Measurements from ENCODE around the gene FAM81B. TPM values are rescaled to one million over a fixed set of nuclear protein-coding genes. Genes with fewer than 3 reads are reported as not detected.

FAM81B gene, protein sequence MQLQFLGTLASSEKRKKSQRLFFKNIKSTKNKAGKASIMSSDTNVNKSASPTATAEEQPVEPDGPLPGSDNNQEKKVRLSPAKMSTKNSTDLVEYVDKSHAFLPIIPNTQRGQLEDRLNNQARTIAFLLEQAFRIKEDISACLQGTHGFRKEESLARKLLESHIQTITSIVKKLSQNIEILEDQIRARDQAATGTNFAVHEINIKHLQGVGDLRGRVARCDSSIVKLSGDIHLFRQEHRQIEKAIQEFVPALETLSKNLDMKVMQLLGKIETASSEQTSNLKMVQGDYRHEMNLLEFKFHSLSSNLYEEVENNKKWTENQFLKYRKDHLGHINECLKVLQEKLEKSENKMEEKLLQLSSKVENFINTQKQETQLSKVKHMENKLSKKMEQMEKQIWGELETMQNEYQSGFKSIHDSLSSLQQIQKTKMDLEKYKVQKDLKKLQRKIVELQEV
- total RNA-seq (2012; rRNA removed) (not detected in 2 replicates), polyA plus RNA-seq (2012; rRNA removed) (not detected in 2 replicates), Bru-seq, nascent RNA (not detected), BruChase-seq, experiment 1, labeled RNA remaining after a 6-hour chase (not detected), BruChase-seq, experiment 2, labeled RNA remaining after a 2-hour chase (not detected)
- polyA plus RNA-seq (2012; cell fraction: cytosol; rRNA removed) = not detected in 2 replicates
- not detected in 2 replicates for polyA plus RNA-seq (2012; cell fraction: nucleus; rRNA removed; ENCODE audit: low replicate concordance)
- long read RNA-seq = 0 reads

DNA sequence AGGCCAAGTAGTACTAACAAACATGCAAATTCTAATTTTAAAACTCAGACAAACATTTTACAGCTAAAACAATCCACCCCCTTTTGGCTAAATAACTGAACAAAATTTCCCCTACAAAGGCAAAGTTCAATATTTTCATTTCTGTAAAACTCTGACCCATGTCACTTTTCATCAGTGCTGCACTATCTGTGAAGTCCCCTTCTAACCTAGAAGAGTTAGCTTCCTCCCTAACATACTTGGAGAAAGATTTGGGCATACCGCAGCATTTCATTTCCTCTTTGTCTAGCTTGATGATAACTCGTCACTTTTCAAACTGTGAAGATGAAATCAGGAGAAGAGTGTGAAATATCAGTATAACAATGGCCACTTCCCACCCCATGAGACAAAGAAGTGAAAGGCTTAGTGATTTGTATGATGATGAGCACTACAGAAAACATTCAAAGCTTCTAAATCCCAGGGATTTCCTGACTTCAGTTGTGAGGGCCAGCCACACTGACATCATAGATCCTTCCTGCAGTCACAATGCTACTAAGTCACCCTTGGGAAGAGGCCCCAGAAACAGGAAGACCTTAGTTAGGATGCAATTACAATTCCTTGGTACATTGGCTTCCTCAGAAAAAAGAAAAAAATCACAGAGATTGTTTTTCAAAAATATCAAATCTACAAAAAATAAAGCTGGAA is at the start of gene FAM81B:
Gene FAM81B, plus strand, starts transcription at position 555 of the 681 bp plus-strand sequence. Its CDS starts 24 bp downstream, at position 579.
- DNase-seq = peak; percentile 5
- no peaks in the 10 kb centered on the region for H3K36me3 ChIP-seq (ENCODE audit: control insufficient read depth, insufficient read depth, low read length)
- no CpG with 5 or more reads among the region's 2 CpGs for WGBS, 2 experiments (ENCODE audit: extremely low coverage in 2 of 2, insufficient read length in 1 of 2)
- H3K56ac ChIP-seq (ENCODE audit: extremely low read depth, insufficient read depth, low read length) = no peak within 1 kb of the TSS
- no peak within 1 kb of the TSS for H3K27ac ChIP-seq (ENCODE audit: insufficient read depth, low read length)
- in situ Hi-C loops (cut with MboI; ENCODE audit: low sequenced_read_pairs) = no loop called here
- intact Hi-C loops (cut with micrococcal nuclease) = no loop called here
- no peak within 1 kb of the TSS for H4K91ac ChIP-seq (ENCODE audit: insufficient read depth, low read depth, low read length)
- H3K4me3 ChIP-seq (ENCODE audit: insufficient read depth, low read depth, low read length) = no peak within 1 kb of the TSS
- H3K9me1 ChIP-seq (ENCODE audit: insufficient read depth, low read length) = no peaks in the 10 kb centered on the region
- H3K4me2 ChIP-seq (ENCODE audit: low read depth, low read length) = no peak within 1 kb of the TSS
- no peak within 1 kb of the TSS for H3K4ac ChIP-seq (ENCODE audit: low read depth, low read length)
- no peak within 1 kb of the TSS for H4K5ac ChIP-seq (ENCODE audit: low read depth, low read length)
- H2BK20ac ChIP-seq (ENCODE audit: low read depth, low read length) = no peak within 1 kb of the TSS
- no peak within 1 kb of the TSS for H3K9ac ChIP-seq (ENCODE audit: low read depth, low read length)
- no peaks in the 10 kb centered on the region for H3K79me1 ChIP-seq (ENCODE audit: low read depth in 1 of 2, low read length in 2 of 2)
- ChIA-PET CTCF (no interaction called here), POLR2A (ENCODE audit: unreplicated experiment) (no interaction called here)
- no peak within 1 kb of the TSS for H2AK5ac ChIP-seq (ENCODE audit: low read depth, low read length)
- H3K27me3 ChIP-seq (ENCODE audit: control insufficient read depth, insufficient read depth, low read length) = peaks cover 2% of the 10 kb centered on the region; the same call in 1 of the 2 replicates
- H4K8ac ChIP-seq (ENCODE audit: low read depth in 2 of 2, low read length in 2 of 2) = no peak within 1 kb of the TSS
- BruUV-seq (replicated peaks) = no TSS peak
- no peaks in the 10 kb centered on the region for H3K9me3 ChIP-seq (ENCODE audit: control insufficient read depth, insufficient read depth, low read length)
- H2BK120ac ChIP-seq (ENCODE audit: low read depth, low read length) = no peak within 1 kb of the TSS
- H2BK15ac ChIP-seq (ENCODE audit: low read depth, low read length) = no peak within 1 kb of the TSS
- H2AFZ ChIP-seq (replicated peaks; ENCODE audit: low read length, poor library complexity) = no peak within 1 kb of the TSS
- ATAC-seq (ENCODE audit: low read depth) = no peak
- H4K20me1 ChIP-seq (ENCODE audit: insufficient read depth, low read length) = no peaks in the 10 kb centered on the region
- dilution Hi-C loops (cut with HindIII; ENCODE audit: low sequenced_read_pairs, unreplicated experiment) = no loop called here
- no peaks in the 10 kb centered on the region for H3K4me1 ChIP-seq (ENCODE audit: control insufficient read depth, insufficient read depth, low read length)
- no peak within 1 kb of the TSS for H3K14ac ChIP-seq (replicated peaks; ENCODE audit: low read depth, low read length)
- H3K23ac ChIP-seq (ENCODE audit: low read depth, low read length) = no peak within 1 kb of the TSS
- H2AK9ac ChIP-seq (replicated peaks; ENCODE audit: low read depth, low read length, poor library complexity) = no peak within 1 kb of the TSS
- H2BK5ac ChIP-seq (ENCODE audit: low read depth, low read length, poor library complexity, severe bottlenecking) = no peak within 1 kb of the TSS
- H3K18ac ChIP-seq (ENCODE audit: low read depth, low read length) = no peak within 1 kb of the TSS
- TF ChIP-seq CTCF (conservative IDR thresholded peaks at IDR 0.05; ENCODE audit: low read depth, low read length) = no peak
- TF ChIP-seq FOS (IDR thresholded peaks at IDR 0.05; ENCODE audit: low read depth, low read length) = no peak
- TF ChIP-seq SMC3 (IDR thresholded peaks at IDR 0.05; ENCODE audit: low read depth, low read length) = no peak
- no peak for TF ChIP-seq POLR2A (IDR thresholded peaks at IDR 0.05; ENCODE audit: low read depth, low read length)
- TF ChIP-seq RCOR1 (IDR thresholded peaks at IDR 0.05; ENCODE audit: insufficient replicate concordance, low read length) = no peak
- TF ChIP-seq MAZ (IDR thresholded peaks at IDR 0.05; ENCODE audit: borderline replicate concordance, low read depth, low read length) = no peak
- no peak for TF ChIP-seq MXI1 (IDR thresholded peaks at IDR 0.05; ENCODE audit: borderline replicate concordance, low read depth, low read length)
- TF ChIP-seq ELK1 (IDR thresholded peaks at IDR 0.05; ENCODE audit: borderline replicate concordance, low read depth, low read length) = no peak
- TF ChIP-seq, protein P1, sequence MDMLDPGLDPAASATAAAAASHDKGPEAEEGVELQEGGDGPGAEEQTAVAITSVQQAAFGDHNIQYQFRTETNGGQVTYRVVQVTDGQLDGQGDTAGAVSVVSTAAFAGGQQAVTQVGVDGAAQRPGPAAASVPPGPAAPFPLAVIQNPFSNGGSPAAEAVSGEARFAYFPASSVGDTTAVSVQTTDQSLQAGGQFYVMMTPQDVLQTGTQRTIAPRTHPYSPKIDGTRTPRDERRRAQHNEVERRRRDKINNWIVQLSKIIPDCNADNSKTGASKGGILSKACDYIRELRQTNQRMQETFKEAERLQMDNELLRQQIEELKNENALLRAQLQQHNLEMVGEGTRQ (IDR thresholded peaks at IDR 0.05; ENCODE audit: low read depth, low read length) = no peak
- no peak for TF ChIP-seq NFE2L2 (IDR thresholded peaks at IDR 0.05; ENCODE audit: low read depth, low read length)
- TF ChIP-seq BHLHE40 (IDR thresholded peaks at IDR 0.05; ENCODE audit: low read depth, low read length) = no peak
- no peak for TF ChIP-seq CEBPB (IDR thresholded peaks at IDR 0.05; ENCODE audit: low read depth, low read length)

Data from IMR-90 (cell line).